Muscle layer of duodenum (tissue), 2 donors: Measurements from ENCODE around the gene XPO6.

Source experiments
- H3K27ac ChIP-seq: one replicate; pipeline ENCODE4 v1.7.0; 2013; ENCODE audit warnings: mild to moderate bottlenecking, low read length
- H3K27me3 ChIP-seq: one replicate; pipeline ENCODE4 v1.7.0; 2013; ENCODE audit warnings: low read depth, mild to moderate bottlenecking, control low read depth, low read length
- H3K36me3 ChIP-seq, 2 donors: one replicate each; pipeline ENCODE4 v1.7.0; 2013; ENCODE audit warnings: low read length in 2 of 2, control low read depth in 1 of 2, mild to moderate bottlenecking in 1 of 2; ENCODE audit not compliant: insufficient read depth in 2 of 2, control insufficient read depth in 1 of 2
- H3K4me1 ChIP-seq, 2 donors: one replicate each; pipeline ENCODE4 v1.7.0; 2013; ENCODE audit warnings: low read length in 2 of 2, mild to moderate bottlenecking in 2 of 2, control low read depth in 1 of 2, moderate library complexity in 1 of 2; ENCODE audit not compliant: insufficient read depth in 2 of 2, control insufficient read depth in 1 of 2
- H3K4me3 ChIP-seq, 2 donors: one replicate each; pipeline ENCODE4 v1.7.0; 2013; ENCODE audit warnings: low read length in 2 of 2, low read depth in 1 of 2, mild to moderate bottlenecking in 1 of 2
- H3K9me3 ChIP-seq, 2 donors: one replicate each; pipeline ENCODE4 v1.7.0; 2013; ENCODE audit warnings: low read length in 2 of 2, control low read depth in 1 of 2, mild to moderate bottlenecking in 1 of 2; ENCODE audit not compliant: control insufficient read depth in 1 of 2
- donor health status: healthy.

XPO6 gene

GRCh38 chr16:28053461-28053860 lies 158.3 kb downstream of the XPO6 start:
- no peak overlapping the region for H3K4me3 ChIP-seq
- no peaks in the 10 kb centered on the region for H3K4me1 ChIP-seq
- H3K27me3 ChIP-seq: no peaks in the 10 kb centered on the region
- H3K27ac ChIP-seq: no peak overlapping the region
- H3K36me3 ChIP-seq: no peaks in the 10 kb centered on the region
- H3K9me3 ChIP-seq: peaks cover 0 to 4% of the 10 kb centered on the region in 2 donors

DNA sequence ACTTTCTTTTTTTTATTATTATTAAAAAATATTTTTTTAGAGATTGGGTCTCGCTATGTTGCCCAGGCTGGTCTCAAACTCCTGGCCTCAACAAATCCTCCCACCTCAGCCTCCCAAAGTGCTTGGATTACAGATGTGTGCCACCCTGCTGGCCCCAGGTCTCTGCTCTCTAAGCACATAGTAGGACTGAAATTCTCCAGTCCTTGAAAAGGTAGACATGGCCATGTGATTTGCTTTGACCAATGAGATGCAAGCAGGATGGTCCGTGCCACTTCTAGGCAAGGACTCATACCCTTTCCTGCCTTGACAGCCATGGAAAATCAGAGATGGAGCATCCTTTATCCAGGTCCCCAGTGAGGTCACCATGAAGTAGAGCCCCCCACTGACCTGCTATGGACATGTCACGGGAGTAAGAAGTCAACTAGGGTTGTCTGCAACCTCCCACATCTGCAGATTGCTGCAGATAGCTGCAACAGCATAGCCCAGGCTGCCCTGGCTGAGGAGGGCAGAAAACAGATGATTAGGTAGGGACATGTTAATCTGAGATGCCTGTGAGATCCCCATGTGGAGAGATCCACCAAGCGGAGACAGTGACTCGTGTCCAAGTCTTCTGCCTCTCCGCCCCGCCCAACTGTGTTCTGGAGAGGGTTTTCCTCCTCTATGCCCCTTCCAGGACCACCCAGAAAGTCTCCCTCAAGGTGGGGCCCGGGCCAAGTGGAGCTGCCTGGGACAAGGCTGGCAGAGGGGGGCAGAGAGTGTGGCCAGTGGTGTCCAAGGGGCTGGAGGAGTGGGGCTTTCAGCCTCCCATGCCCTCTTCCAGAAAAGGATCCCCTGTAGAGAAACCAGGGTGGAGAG lies 159.3 kb downstream of the XPO6 start:
- no peak overlapping the region for H3K4me3 ChIP-seq
- no peaks in the 10 kb centered on the region for H3K4me1 ChIP-seq
- peaks cover 0 to 5% of the 10 kb centered on the region in 2 donors for H3K9me3 ChIP-seq
- no peaks in the 10 kb centered on the region for H3K27me3 ChIP-seq
- no peak overlapping the region for H3K27ac ChIP-seq
- H3K36me3 ChIP-seq: no peaks in the 10 kb centered on the region

DNA sequence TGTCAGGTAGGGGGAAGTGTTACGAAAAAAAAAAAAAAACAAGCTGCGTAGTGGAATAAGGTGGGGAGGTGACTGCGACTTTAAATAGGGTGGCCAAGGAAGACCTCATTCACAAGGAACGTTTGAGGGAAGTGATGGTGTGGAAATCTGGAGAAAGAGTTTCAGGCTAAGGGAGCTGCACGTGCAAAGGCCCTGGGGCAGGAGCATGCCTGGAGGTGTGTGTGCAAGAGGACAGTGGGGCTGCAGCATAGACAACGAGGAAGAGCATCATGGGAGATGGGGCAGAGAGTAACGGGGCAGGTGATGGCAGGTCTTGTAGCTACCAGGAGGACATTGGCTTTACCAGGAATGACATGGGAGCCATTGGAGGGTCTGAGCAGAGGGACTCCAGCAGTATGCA lies 160.3 kb downstream of the XPO6 start:
- no peaks in the 10 kb centered on the region for H3K27me3 ChIP-seq
- H3K4me1 ChIP-seq: no peaks in the 10 kb centered on the region
- no peak overlapping the region for H3K27ac ChIP-seq
- H3K9me3 ChIP-seq: peaks cover 0 to 5% of the 10 kb centered on the region in 2 donors
- no peaks in the 10 kb centered on the region for H3K36me3 ChIP-seq
- no peak overlapping the region for H3K4me3 ChIP-seq
